Measurements from ENCODE around the gene UFSP2.

The UFSP2 gene

GRCh38 chr4:185425647-185426352, at the start of gene UFSP2:
Gene UFSP2 (minus strand): TSS chr4:185425964. CDS start chr4:185425868, 96 bp downstream.
- peak; percentile 93 for DNase-seq (ENCODE audit: low read depth)
- peak within 1 kb of the TSS; percentile 91 for H3K4me3 ChIP-seq (replicated peaks; ENCODE audit: low read depth, low read length)
- no peak for TF ChIP-seq CTCF (IDR thresholded peaks at IDR 0.05; ENCODE audit: low read length, missing control alignments)

- no peak for DNase-seq (ENCODE audit: low read depth)
- no peak for TF ChIP-seq CTCF (IDR thresholded peaks at IDR 0.05; ENCODE audit: low read length, missing control alignments)
Measured at GRCh38 chr4:185473247-185473646, 47.5 kb upstream of the UFSP2 start.

GRCh38 chr4:185472103-185472542, 46.4 kb upstream of the UFSP2 start:
- no peak for TF ChIP-seq CTCF (IDR thresholded peaks at IDR 0.05; ENCODE audit: low read length, missing control alignments)
- peak overlapping the region; percentile 78 for H3K4me3 ChIP-seq (replicated peaks; ENCODE audit: low read depth, low read length)
- DNase-seq (ENCODE audit: low read depth) = no peak

More at GRCh38 chr4:185473247-185473646, 47.5 kb upstream of the UFSP2 start:
- no peak overlapping the region for H3K4me3 ChIP-seq (replicated peaks; ENCODE audit: low read depth, low read length)

- TF ChIP-seq CTCF (IDR thresholded peaks at IDR 0.05; ENCODE audit: low read length, missing control alignments) = peak; percentile 12
- DNase-seq (ENCODE audit: low read depth) = peak; percentile 98
- peak within 1 kb of the TSS; percentile 83 for H3K4me3 ChIP-seq (replicated peaks; ENCODE audit: low read depth, low read length)
Measured at GRCh38 chr4:185471235-185472102, 45.7 kb upstream of the UFSP2 start, which contains the start of gene CCDC110. Gene CCDC110 (minus strand): TSS chr4:185471733. CDS start chr4:185471683, 50 bp downstream.

- no peak for TF ChIP-seq CTCF (IDR thresholded peaks at IDR 0.05; ENCODE audit: low read length, missing control alignments)
- H3K4me3 ChIP-seq (replicated peaks; ENCODE audit: low read depth, low read length) = peak overlapping the region; percentile 83
- DNase-seq (ENCODE audit: low read depth) = peak; percentile 34
Measured at GRCh38 chr4:185470501-185471195, 44.9 kb upstream of the UFSP2 start.

- H3K4me3 ChIP-seq (replicated peaks; ENCODE audit: low read depth, low read length) = no peak overlapping the region
- TF ChIP-seq CTCF (IDR thresholded peaks at IDR 0.05; ENCODE audit: low read length, missing control alignments) = no peak
- no peak for DNase-seq (ENCODE audit: low read depth)
Measured at GRCh38 chr4:185469580-185470154, 43.9 kb upstream of the UFSP2 start.

Data from fibroblast of pulmonary artery (primary cell).